ENCODE results near the gene PRRC2B. TPM values are rescaled to one million over a fixed set of nuclear protein-coding genes. Genes with fewer than 3 reads are reported as not detected.

Gene PRRC2B
- total and polyA plus RNA-seq, 2 of the 8 experiments (the other 6 are each of a cell fraction or from before 2014, with no cell fraction given), result 37.3 to 249 TPM

DNA sequence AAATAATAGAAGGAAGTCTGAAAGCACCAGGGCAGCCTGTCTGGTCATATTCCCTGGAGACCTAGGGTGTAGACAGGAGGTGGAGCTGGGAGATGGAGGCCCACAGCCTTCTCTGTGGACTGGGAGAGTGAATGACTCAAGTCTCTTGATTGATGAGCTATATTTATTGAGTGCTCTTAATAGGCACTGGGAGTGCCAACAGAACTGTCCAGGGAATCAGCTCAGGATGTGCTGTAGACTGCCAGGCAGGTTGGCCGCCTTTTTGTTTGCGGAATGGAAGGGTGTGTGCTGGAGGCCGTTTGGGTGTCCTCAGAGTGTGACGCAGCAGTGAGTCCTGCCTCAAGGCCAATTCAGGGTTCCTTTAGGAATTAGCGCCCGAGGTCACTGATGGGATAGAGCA, 75.5 kb downstream of the PRRC2B start (continued):
- TF ChIP-seq NANOG (IDR thresholded peaks at IDR 0.05; ENCODE audit: insufficient read depth, low read depth, low read length, poor library complexity, severe bottlenecking), result no peak
- TF ChIP-seq SP4 (IDR thresholded peaks at IDR 0.05; ENCODE audit: low read length), result no peak
- no peak for TF ChIP-seq JUN (IDR thresholded peaks at IDR 0.05; ENCODE audit: low read depth, low read length)
- TF ChIP-seq CHD7 (IDR thresholded peaks at IDR 0.05; ENCODE audit: insufficient replicate concordance, low read length), result no peak
- TF ChIP-seq RXRA (IDR thresholded peaks at IDR 0.05; ENCODE audit: insufficient read depth, low read depth, low read length), result no peak

All from H1 (cell line).